Measurements from ENCODE around the gene NACC1. TPM values are rescaled to one million over a fixed set of nuclear protein-coding genes. Genes with fewer than 3 reads are reported as not detected.

NACC1 gene
- total and polyA plus RNA-seq, 2 of the 8 experiments (the other 6 are each of a cell fraction or from before 2014, with no cell fraction given) = 234 to 301 TPM

DNA sequence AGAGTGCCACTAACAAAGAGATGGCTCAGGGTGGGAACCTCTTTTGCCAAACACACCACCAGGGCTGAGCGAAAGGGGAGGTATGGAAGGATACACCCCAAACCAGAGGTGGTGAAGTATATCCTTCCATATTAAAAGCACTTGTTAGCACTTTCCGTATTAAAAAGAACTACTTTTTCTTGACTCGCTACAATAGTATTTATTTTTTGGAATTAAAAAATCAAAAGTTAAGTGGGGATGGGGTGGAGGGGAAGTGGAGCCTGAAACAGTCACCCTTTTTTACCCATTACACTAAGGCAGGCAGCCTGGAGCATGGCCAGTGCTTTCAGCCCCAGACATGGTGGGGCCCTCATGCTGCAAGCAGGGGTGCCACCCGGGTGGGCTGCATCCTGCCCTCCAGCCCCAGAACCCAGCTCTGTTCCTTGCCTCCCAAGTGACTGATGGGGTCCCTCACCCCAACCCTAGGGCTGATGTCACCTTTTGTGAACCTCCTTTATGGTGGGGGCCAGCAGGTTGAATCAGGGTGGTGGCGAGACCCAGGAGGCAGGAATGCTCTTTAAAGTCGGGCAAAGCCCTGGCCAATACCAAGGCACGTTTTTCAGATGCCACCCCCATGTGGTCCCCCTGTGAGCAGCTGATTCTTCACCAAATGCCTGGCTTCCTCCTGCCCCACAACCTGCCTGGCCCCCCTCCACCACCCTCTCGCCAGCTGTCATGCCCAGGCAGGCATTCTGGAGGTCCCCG lies 46.4 kb upstream of the NACC1 start:
- Histone ChIP-seq H3K23me2 (ENCODE audit: low read depth, low read length) (no peaks in the 10 kb centered on the region), H3K4me1 (replicated peaks in 1 of 4; ENCODE audit: control insufficient read depth in 3 of 4, insufficient read depth in 4 of 4, low read length in 3 of 4) (peaks cover 0 to 4% (median 1%) of the 10 kb centered on the region in 4 experiments; a peak in 5 of 7 replicates), H2AK5ac (ENCODE audit: low read depth, low read length) (no peak overlapping the region), H2AFZ (ENCODE audit: low read length) (no peak overlapping the region), H3K27me3 (replicated peaks in 1 of 4; ENCODE audit: control insufficient read depth in 3 of 4, extremely low read depth in 1 of 4, insufficient read depth in 3 of 4, low read length in 3 of 4) (peaks cover 0 to 11% (median 8%) of the 10 kb centered on the region in 4 experiments; a peak in 6 of 7 replicates), H3K23ac (ENCODE audit: insufficient read length) (no peak overlapping the region), H4K8ac (ENCODE audit: extremely low read depth, insufficient read depth, low read length) (no peak overlapping the region), H4K5ac (ENCODE audit: insufficient read length, low read depth, low read length) (no peak overlapping the region), H3K18ac (ENCODE audit: extremely low read depth, low read length) (no peak overlapping the region), H3K79me1 (ENCODE audit: low read depth, low read length) (no peaks in the 10 kb centered on the region), H2BK20ac (ENCODE audit: low read length) (no peak overlapping the region), H4K91ac (replicated peaks; ENCODE audit: insufficient read length, low read length) (no peak overlapping the region), H3K79me2 (ENCODE audit: control insufficient read depth in 1 of 2, insufficient read depth in 2 of 2, low read length in 2 of 2) (no peaks in the 10 kb centered on the region), H3K9me3 (ENCODE audit: insufficient read depth in 2 of 2, low read depth in 1 of 2, low read length in 1 of 2) (no peaks in the 10 kb centered on the region), H3K14ac (ENCODE audit: insufficient read length) (no peak overlapping the region), H3K9ac (replicated peaks in 1 of 4; ENCODE audit: extremely low read depth in 1 of 4, low read depth in 3 of 4, low read length in 3 of 4) (no peak overlapping the region), H2BK15ac (ENCODE audit: low read length) (no peak overlapping the region), H3K4me2 (ENCODE audit: insufficient read depth in 1 of 2, low read depth in 2 of 2, low read length in 2 of 2) (no peak overlapping the region), H3K27ac (ENCODE audit: low read depth, low read length) (no peak overlapping the region), H2BK12ac (ENCODE audit: low read depth, low read length) (no peak overlapping the region), H3K4ac (replicated peaks; ENCODE audit: insufficient read length, low read depth, low read length) (no peak overlapping the region), H2BK120ac (replicated peaks; ENCODE audit: low read depth, low read length) (no peak overlapping the region), H3K4me3 (ENCODE audit: extremely low read depth in 1 of 4, insufficient read depth in 2 of 4, low read depth in 3 of 4, low read length in 4 of 4) (no peak overlapping the region), H3K36me3 (ENCODE audit: control insufficient read depth in 2 of 4, insufficient read depth in 4 of 4, low read length in 3 of 4) (no peaks in the 10 kb centered on the region), H2BK5ac (ENCODE audit: low read depth, low read length) (no peak overlapping the region), H4K20me1 (replicated peaks in 1 of 2; ENCODE audit: control insufficient read depth in 1 of 2, insufficient read depth in 2 of 2, low read length in 2 of 2) (no peaks in the 10 kb centered on the region), H3K56ac (replicated peaks; ENCODE audit: insufficient read length, low read depth, low read length) (no peak overlapping the region)
- FAIRE-seq (no peak), DNase-seq (ENCODE audit: low read depth in 1 of 2, low spot score in 2 of 2) (no peak)
- ChIA-PET POLR2A (ENCODE audit: partially characterized antibody) (no interaction called here), CTCF (ENCODE audit: partially characterized antibody) (interaction anchor here (0.6 to 48.8 kb wide), 12 partner anchors 8 to 106 kb away, joined by 3 to 1145 read pairs (median 7); no protein-coding TSS in a partner anchor)
- 81% methylated on average over 9 of the region's 9 CpGs; no CpG with 5 or more reads in 1 of the 2 experiments for WGBS, 2 experiments (ENCODE audit: extremely low coverage in 1 of 2, insufficient coverage in 1 of 2, insufficient read length in 1 of 2, insufficient replicate concordance in 2 of 2, low coverage in 1 of 2, low lambda C conversion rate in 2 of 2, missing lambda C conversion rate in 1 of 2)
- TF ChIP-seq RBBP5 (IDR thresholded peaks at IDR 0.05; ENCODE audit: borderline replicate concordance, low read depth, low read length) = no peak
- no peak for TF ChIP-seq CTCF (IDR thresholded peaks at IDR 0.05; ENCODE audit: control extremely low read depth in 1 of 3, insufficient read depth in 1 of 3, low read depth in 1 of 3, low read length in 3 of 3)
- no peak for TF ChIP-seq SP2 (IDR thresholded peaks at IDR 0.05; ENCODE audit: low read length)
- TF ChIP-seq FOSL1 (IDR thresholded peaks at IDR 0.05; ENCODE audit: insufficient read depth, low read depth, low read length) = no peak
- no peak for TF ChIP-seq E2F6 (IDR thresholded peaks at IDR 0.05)

Data from H1 (cell line).